A549 (cell line): ENCODE results near the gene PMP22.

Experiments
- CTCF ChIP-seq: fragments of >200 bp; sonication (Bioruptor Twin); formaldehyde crosslinking; IDR thresholded peaks from 3 replicates; pipeline ENCODE4 v1.5.1; 2016
- MYC ChIP-seq: IDR thresholded peaks from 2 replicates; pipeline ENCODE4 v1.6.1; 2012; ENCODE audit warnings: mild to moderate bottlenecking, inconsistent platforms, low read length, improper control_type of control experiment, borderline replicate concordance
- SMC3 ChIP-seq: fragments of >200 bp; sonication (Bioruptor Twin); formaldehyde crosslinking; IDR thresholded peaks from 3 replicates; pipeline ENCODE4 v1.6.1; 2018; ENCODE audit warnings: inconsistent platforms
- TF ChIP-seq, protein P1 (sequence below): fragments of 450-650 bp; IDR thresholded peaks from 2 replicates; pipeline ENCODE4 v1.6.1; 2014; ENCODE audit warnings: antibody characterized with exemption

GRCh38 chr17:15290605-15291004 lies 25.5 kb upstream of the PMP22 start:
- TF ChIP-seq MYC = no peak
- no peak for TF ChIP-seq CTCF
- TF ChIP-seq SMC3 = no peak
- TF ChIP-seq, protein P1, sequence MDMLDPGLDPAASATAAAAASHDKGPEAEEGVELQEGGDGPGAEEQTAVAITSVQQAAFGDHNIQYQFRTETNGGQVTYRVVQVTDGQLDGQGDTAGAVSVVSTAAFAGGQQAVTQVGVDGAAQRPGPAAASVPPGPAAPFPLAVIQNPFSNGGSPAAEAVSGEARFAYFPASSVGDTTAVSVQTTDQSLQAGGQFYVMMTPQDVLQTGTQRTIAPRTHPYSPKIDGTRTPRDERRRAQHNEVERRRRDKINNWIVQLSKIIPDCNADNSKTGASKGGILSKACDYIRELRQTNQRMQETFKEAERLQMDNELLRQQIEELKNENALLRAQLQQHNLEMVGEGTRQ = no peak
